Measurements from ENCODE around the gene CRTAC1.

DNA sequence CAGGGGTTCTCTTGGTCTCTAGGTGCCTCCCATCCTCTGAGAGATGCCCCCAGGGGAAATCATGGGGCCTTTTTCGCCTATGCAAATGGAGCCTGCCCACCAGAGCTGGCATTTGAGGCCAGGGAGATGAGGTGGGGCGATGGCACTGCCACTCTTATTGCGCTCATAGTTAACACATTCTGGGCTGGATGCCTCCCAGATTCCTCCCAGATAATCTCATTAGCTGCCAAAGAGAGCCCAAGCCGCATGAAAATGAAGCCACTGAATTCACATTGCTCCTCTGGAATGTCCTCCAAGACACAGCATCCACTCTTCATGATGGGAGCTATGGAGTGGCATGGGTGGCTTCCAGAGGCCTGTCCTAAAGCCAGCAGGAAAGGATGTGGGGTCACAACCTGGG lies 119.8 kb downstream of the CRTAC1 start:
- TF ChIP-seq, protein P1, sequence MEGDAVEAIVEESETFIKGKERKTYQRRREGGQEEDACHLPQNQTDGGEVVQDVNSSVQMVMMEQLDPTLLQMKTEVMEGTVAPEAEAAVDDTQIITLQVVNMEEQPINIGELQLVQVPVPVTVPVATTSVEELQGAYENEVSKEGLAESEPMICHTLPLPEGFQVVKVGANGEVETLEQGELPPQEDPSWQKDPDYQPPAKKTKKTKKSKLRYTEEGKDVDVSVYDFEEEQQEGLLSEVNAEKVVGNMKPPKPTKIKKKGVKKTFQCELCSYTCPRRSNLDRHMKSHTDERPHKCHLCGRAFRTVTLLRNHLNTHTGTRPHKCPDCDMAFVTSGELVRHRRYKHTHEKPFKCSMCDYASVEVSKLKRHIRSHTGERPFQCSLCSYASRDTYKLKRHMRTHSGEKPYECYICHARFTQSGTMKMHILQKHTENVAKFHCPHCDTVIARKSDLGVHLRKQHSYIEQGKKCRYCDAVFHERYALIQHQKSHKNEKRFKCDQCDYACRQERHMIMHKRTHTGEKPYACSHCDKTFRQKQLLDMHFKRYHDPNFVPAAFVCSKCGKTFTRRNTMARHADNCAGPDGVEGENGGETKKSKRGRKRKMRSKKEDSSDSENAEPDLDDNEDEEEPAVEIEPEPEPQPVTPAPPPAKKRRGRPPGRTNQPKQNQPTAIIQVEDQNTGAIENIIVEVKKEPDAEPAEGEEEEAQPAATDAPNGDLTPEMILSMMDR (IDR thresholded peaks at IDR 0.05), result no peak
- no peak for TF ChIP-seq EZH2 (IDR thresholded peaks at IDR 0.05)
